ENCODE data around the gene ZNF652.

GRCh38 chr17:49407086-49407485 is 45.0 kb upstream of the ZNF652 start:
- TF ChIP-seq EZH2phosphoT487 (IDR thresholded peaks at IDR 0.05; ENCODE audit: borderline replicate concordance, low read length), result no peak
- TF ChIP-seq CTCF (IDR thresholded peaks at IDR 0.05; ENCODE audit: low read depth, low read length, poor library complexity, severe bottlenecking), result no peak
